Forelimb muscle (tissue), 1 donor: Measurements from ENCODE around the gene C11orf58. TPM values are rescaled to one million over a fixed set of nuclear protein-coding genes. Genes with fewer than 3 reads are reported as not detected.

Experiments used
- DNase-seq: peaks from one replicate; pipeline ENCODE4 v3.0.0-alpha.2; 2013; ENCODE audit warnings: low read depth
- polyA plus RNA-seq: library from polyadenylated mRNA; unstranded; fragments of 120-200 nt; gene quantifications from one replicate; pipeline ENCODE4 v1.2.1, GENCODE V29; 2013; ENCODE audit not compliant: insufficient read length

Gene C11orf58
- polyA plus RNA-seq, 1 donor: 174 TPM

DNA sequence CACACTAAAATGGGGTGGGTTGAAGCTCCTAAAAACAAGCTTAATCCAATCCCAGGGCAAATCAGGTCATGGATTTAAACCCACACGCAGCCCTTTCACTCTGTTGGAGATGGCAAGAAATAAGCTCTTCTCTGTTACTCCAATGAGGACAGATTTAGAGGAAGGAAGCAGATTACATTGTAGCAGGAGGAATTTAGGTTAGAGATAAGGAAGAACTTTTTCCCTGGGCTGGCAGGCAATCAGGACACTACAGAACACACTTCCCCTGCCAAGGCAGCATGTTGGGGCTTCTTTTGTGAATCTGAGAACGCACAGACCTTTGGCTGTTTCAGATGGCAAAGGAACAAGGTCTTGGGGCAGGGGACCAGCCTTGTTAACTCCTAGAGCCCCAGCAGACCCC is 46.2 kb downstream of the C11orf58 start:
- no peak for DNase-seq

DNA sequence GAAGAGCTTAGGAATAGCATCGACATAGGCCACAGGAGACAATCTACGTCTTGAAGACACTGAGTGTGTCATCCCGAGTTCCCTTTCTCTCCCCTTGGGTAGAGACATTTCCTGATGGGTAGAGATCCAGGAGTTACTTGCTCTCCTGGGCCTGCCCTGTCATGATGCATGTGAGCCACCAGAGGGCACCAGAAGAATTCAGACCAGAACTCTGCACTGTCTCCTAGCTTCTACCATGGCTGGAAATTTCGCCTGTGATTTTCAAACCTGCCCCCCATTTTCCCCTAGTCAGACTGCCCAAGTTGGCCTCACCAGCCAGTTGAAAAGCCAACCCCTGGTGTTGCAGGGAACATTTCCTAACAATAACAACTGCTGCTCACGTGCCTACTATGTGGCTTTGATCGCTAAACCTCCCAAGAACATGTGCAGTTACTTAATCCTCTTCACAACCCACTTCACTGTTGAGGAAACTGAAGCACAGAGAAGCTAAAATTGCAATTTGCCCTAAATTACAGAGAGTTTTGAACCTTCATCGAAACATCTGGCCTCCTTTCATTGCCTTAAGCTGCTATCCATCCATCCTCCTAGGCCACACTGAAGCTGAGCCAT is 47.2 kb downstream of the C11orf58 start:
- DNase-seq: no peak

DNA sequence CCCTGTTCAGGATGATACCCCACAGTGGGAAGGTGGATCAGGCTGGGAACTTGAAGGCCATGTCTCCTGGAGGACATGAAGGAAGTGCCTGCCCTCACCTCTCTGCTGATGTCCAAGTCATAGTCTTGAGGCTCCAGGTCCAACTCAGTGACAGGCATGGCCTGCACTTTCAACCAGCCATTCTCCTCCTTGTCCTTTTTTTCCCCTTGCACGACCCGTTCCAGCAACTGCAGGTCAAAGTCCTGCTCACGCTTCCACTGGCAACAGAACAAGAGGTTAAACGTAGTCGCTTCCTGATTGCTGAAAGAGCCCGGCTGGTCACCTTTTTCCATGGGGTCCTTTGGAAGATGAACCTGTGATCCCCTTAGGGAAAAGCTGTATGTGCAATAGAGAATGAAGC is 47.7 kb downstream of the C11orf58 start:
- no peak for DNase-seq

DNA sequence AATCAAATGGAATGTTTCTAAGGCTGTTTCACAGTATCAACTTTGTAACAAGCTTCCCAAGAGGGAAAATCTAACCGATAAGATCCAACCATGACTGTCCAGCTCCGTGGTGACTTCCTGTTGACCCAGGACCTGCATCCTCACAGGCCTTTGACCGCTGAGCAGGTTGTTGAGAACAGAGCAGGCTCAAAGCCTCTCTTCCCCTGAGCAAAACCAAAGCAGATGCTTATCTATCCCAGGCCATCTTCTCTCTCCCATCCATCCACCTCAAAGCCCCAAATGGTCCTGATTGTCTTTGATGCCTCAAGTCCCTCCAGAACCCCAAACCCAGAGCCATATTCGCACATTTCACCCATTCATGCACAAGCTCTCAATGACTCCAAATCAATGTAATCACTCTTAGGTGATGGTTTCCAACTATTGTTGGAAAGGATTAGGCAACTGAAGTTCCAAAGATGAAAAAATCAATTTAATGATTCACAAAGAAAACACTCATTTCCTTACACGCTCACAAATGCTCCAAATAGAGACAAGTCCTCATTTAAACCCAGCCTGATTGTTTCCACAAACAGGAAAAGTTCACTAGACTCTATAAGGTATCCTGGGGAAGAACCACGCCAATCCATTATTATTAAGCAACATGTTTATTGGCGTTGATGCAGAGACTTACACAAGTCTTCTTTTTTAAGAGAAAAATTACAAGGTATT is 48.7 kb downstream of the C11orf58 start:
- DNase-seq: no peak

DNA sequence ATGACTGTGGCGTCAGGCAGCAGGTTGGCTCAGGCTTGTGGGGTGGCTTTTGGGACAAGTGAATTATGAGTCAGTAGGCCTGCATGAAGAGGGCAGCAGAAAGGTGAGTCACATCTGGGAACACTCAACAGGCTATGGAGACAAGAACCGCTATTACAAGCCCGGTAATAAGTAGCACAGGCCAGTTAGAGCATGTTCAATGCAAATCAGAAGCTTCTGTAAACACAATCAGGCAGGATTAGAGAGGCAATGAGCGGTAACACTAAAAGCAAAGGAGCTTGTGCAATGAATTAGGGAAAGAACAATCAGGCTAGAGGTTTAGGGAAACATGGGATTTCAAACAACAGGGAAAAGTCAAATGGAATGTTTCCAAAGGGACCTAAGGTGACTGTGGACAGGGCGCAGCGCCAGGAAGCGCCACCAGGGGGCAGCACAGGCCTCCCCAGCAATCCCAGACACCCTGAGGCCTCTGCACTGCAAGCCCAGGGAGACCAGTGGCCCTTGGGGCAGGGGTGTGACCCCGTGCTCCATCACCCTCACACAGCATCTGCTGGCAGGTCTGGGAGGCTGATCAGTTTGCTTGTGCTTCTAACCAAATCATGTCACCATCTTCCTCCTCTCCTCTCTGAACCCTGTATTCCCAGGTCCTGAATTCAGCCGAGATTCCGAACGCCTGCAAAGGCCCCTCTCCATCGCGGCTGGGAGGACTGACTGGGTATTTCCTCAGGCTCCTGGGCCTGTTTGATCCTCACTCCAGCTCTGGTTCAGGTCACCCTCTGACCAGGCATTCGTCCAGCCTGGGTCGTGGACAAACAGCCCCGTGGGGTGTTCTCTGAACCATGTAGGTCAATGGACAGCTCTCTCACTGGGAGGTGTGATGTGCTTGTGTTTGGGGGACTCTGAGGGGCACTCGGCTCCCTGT is 50.0 kb downstream of the C11orf58 start:
- DNase-seq: no peak

DNA sequence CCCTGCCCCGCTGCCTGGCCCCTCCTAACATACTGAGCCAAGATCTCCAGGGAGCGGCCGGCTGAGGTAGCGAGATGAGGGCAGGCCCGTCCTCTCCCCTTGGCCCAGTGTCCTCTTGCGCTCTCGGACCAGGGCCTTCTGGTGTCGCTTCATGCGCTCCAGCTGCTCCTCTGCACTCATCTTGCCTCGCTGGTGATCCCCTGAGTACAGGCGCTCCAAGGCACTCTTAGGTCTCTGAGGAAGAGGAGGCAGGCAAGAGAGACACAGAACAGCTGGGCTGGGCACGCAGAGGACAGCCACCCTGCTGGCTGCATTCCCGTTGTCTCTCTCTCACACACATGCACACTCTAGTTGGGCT is 50.6 kb downstream of the C11orf58 start:
- no peak for DNase-seq

DNA sequence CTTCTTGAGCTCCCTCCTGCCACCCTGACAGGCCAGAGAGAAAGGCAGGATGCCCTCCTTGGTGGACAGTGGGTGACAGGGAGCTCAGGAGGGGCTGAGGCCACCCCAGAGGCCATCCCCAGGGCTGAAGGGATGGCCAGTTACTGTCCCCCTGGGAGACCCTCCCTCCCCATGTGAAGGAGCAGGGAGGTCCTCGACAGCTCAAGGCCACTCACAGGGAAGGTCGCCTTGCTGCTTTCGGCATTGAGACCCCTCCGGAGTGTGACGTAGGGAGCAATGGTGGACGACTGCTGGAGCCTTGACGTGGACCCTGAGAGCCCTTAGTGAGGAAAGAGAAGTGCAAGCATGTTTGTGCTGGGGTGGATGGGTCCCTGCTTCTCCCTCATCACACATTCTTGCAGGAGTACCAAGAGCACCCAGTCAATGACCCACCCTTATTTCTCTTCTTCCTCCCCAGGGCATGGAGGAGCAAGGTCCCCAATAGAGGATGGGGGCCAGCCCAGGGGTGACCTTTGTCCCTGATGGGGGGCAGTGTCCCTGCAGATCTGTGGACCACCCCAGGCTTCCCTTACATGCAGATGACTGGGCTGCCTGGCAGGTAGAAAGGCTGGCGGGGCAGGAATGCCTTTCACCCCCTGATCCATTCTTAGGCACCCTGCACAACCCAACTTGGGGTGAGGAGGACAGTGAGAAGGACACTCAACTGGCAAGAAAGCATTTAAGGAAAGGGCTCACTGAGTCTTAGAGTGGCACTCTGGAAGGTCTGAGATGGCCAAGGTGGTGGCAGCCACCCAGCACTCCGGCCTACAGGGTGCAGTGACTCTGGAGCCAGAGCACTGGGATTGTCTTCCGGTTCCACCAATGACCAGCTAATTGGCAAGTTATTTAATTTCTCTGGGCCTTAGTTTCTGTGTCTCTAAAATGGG is 51.4 kb downstream of the C11orf58 start:
- DNase-seq: no peak

DNA sequence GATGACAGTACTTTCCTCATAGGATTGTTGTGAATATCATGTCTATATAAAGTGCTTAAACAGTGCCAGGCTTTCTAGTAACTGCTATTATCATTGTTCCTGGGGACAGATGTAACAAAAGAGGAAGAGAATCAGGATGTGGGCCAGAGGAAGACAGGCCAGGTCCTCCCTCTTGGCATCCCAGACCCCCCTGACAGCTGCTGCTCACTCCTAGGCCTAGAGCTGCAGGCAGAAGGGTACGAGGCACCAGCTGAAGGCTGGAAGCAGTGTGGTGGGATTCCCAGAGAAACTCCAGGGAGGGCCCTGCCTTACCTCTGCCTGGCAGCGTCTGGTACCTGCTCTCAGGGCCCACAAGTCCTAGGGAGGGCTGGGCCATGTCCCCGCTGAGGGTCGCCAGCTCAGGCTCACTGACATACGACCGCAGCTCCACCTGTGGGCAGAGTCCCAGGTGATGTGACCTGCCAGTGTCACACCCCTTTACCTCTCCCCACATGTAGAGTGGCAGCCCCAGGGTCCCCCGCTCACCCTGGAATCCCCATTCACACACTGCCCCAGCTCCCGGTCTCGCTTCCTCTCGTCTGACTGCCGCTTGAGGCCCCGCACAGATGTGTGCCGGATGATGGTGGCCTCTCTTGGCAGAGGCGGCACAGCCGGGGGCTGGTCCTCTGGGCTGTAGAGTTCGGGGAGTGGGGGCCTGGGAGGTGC is 52.2 kb downstream of the C11orf58 start:
- no peak for DNase-seq

DNA sequence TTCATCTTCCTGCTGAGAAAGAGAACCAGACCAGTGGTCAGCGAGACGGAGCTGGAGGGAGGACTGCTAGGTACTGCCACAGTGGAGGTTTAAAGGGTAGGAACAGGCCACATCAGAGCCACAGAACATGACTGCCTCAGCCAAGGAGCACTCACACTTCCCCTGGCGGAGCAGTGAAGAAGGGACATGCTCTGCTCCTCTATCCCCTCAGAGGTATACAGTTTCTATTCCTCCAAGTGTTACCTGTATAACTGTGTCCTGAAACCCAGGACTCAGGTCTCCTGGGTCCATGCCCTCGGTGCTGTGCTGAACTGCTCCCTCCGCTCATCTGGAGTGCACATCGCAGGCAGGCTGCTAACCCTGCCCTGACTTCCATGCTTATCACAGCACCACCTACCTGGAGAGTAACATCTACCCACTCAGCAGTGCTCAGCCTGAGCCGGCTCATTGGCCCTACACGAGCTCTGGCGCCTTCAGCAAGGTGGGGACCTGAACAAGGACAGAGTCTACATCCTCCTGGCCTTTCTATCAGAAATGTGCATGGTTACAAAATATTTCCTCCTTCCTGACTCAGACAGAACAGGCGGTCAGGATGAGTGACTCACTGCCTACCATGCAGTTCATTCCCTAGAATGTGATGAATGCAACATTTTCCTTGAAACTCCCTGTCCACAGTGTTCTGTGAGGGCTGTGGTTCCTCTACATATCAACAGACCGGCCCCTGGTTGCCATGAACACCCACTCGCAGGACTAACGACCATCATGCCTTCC is 52.9 kb downstream of the C11orf58 start:
- DNase-seq: no peak

DNA sequence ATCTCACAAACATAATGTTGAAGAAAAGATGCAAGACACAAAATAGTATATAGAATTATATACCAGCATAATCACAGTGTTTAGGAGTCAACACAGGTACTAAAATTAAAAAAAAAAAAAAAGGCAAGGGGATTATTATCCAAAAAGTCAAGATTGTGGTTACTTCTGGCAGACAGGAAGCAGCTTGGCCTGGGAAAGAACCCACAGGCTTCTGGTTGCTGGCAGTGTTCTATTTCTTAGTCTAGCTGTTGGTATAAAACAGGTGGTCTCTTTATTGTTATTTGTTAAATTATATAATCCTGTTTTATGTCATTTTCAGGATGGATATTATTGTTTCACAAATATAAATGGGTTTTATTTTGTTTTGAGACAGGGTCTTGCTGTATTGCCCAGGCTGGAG is 54.0 kb downstream of the C11orf58 start:
- no peak for DNase-seq

DNA sequence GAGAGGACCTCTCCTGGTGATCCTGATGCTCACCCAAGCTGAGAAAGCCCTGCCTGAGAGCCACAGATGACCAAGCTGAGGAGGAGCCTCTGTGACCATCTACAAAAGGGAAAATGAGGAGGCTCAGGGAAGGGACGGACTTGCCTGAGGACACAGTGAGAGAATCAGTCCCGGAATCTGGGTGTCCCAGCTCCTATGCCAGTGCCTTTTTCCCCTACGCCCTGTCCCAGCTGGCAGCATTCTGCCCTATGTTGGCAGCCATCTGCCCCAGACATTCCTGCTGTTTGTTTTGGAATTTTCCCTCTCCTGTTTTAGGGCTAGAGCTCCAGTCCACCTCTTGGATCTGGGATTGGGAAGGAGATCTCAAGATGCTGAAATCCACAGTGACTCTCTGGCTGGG is 54.6 kb downstream of the C11orf58 start:
- DNase-seq: no peak

DNA sequence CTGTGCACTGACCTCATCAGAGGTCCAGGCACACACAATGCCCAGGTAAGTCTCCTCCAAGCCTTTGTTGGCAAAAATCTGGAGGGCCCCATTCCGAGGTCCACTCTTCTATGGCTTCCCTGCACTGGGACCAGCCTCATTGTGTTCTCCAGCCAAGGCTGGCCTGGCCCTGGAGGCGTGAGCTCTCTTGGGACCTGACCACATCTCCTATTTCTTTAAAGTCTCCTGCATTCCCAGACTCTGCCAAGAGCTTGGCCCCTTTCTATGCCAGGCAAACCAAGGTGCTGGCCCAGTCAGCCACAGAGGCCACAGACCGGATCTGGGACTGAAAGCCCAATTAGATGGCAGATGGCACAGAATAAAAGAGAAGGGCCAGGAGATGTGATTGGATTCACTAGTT is 55.1 kb downstream of the C11orf58 start:
- no peak for DNase-seq

DNA sequence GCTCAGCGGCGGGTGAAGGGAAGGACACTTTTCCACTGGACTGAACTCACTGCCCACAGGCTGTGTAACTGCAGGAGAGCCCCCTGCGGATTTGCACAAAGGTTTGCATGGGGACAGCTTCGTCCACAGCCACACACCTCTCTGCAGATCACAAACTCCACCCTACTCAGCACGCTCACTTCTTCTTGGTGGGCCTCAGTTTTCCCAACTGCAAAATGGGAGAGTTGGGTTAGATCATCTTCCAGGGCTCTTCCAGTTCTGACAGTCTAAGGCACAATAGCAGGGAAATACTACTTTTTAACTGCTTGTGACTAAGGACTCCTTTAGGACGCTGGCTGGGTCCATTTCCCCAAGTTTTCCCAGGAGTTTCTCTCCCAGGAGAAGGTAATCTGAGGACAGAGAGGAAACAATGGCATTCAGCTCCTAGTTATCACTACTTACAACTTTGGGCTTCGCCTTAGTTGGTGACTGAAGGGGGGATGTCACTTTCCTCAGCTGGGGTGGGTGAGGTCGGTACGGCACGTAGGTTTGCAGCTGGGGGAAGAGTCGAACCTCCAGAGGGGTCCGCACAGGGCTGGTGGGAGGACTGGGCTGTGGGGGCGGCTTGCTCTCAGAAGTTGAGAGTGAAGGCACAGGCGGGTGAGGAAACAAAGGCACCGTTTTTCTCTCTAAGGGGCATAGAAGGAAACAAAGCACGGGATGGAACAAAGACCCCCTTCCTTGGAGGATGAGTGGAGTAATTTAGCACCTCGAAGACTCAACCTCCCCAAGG is 55.8 kb downstream of the C11orf58 start:
- no peak for DNase-seq

DNA sequence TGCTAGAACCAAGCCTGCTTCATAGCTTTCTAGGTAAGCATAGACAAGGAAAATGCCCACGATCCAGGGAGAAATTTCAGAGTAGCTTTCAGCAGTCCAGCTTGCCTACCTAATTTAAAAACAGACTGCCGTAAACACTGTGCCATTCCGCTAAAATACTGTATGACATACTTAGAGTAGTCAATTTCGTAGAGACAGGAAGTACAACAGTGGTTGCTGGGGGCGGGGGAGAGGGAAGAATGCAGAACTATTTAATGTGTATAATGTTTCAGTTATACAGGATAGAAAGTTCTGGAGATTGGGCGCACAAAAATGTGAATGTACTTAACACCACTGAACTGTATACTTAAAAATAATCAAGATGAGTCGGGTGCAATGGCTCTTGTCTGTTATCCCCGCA is 56.7 kb downstream of the C11orf58 start:
- DNase-seq: no peak

DNA sequence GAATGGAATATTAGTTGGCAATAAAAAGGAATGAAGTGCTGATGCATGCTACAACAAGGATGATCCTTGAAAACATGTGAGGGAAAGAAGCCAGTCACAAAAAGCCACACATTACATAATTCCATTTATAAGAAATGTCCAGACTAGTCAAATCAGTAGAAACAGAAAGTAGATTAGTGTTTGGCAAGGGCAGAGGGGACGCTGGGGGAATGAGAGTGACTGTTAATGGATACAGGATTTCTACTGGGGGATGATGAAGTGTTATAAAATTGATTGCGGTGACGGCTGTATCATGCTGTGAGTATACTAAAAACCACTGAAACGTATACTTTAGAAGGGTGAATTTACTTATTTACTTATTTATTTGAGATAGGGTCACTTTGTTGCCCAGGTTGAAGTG is 57.9 kb downstream of the C11orf58 start:
- DNase-seq: no peak

DNA sequence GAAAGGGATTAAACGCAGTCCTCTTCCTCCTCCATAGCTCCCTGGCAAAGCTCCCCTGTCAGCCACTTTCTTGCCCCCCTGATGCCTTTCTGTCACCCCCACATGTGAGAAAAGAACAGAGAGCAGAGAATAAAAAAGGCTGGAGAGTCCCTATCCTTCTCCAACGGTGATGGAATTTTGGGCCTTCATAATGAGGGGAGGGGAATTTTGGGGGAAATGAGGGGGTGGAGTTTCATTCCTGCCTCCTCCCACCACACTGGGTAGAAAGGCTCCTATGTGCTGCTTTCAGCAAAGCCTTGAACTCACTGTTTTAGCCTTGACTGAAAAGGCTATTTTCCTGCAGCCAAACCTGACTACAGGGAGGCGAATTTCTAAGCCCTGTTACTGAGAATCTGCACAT is 59.3 kb downstream of the C11orf58 start:
- no peak for DNase-seq

DNA sequence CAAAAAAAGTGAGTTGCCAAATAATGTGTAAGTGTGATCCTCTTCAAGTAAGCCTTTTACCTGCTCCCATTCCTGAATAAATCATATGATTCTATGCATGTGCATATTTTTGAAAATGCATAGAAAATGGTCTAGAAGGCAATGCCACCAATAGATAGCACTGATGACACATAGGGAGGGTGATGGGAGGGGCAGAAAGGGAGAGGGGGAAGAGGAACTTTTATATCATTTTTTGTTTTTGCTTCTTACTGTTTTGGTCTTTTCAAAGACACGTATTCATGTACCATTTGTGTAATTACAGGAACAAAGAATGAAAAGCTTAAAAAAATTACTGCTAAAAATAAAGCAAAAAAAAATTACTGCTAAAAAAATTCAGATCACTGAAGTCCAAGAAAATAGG is 60.8 kb downstream of the C11orf58 start:
- DNase-seq: no peak

DNA sequence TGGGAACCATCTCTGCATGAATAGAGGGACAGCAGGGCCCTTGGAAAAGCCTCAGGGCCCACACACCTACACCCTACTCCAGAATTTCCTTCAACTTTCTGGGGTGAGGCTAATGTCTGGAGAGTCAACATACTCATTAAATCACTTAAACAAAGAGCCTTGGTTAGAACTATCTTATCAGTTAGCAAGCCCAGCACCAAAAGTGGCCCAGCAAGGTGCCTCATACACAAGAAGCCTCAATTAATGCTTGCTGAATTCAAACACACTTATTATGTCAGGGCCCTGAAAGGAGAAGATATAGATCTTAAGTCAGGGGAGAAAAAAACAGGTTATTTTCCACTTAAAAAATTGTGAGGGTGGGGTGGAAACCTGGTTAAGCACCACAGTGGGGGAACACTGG is 61.4 kb downstream of the C11orf58 start:
- no peak for DNase-seq

DNA sequence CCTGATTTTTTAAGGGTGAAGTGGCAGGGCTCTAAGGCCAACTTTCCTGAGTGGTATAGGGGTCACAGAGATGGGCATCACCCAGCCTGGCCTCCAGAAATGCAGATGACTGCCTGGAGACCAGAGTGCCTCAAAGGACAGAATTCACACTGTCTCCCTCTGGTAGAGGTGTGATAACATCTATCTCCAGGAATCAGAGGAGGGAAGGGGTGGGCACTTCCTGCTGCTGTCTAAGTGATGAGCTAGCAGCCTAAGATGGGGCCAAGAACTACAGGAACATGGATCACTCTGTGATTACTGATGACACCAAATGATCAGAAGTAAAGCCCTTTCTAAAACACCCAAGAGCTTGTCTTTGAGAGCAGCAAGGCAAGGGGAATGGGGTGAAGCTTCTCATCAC is 61.9 kb downstream of the C11orf58 start:
- DNase-seq: no peak
